AG20443 (cell line): ENCODE measurements around the gene TMEM255B.
A peak's percentile ranks its signal among the peaks of the same experiment; 100 is the strongest.

Source experiments
- DNase-seq: peaks from one replicate; pipeline ENCODE4 v3.0.0; 2012; ENCODE audit warnings: low spot score, mixed read lengths

Gene TMEM255B

DNA sequence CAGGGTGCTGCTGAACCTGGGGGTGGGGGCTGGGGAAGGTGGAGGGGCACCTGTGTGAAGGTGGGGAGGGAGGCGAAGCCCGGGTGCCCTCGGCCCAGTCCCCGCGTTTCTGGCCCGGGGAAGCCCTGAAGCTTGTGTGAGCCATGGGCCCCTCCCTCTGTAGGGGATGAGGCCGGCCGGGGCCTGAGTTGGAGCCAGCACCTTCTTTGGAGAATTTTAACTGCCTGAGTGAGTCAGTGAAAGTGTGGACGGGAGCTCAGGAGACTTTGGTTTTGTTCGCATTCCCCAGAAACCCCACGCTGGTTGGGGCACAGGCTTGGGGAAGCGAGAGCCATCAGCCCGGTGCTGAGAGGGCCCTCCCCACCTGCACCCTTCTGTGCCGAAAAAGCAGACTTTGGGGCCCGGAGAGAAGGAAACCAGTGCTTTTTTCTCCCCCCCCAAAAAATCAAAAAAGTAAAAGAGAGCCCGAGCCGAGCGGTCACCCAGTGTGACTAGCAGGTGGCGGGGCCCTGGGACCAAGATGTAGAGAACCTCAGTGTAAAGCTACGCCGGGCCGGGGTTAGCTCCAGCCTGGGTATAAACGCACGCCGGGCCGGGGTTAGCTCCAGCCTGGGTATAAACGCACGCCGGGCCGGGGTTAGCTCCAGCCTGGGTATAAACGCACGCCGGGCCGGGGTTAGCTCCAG is 45.1 kb downstream of the TMEM255B start:
- no peak for DNase-seq

DNA sequence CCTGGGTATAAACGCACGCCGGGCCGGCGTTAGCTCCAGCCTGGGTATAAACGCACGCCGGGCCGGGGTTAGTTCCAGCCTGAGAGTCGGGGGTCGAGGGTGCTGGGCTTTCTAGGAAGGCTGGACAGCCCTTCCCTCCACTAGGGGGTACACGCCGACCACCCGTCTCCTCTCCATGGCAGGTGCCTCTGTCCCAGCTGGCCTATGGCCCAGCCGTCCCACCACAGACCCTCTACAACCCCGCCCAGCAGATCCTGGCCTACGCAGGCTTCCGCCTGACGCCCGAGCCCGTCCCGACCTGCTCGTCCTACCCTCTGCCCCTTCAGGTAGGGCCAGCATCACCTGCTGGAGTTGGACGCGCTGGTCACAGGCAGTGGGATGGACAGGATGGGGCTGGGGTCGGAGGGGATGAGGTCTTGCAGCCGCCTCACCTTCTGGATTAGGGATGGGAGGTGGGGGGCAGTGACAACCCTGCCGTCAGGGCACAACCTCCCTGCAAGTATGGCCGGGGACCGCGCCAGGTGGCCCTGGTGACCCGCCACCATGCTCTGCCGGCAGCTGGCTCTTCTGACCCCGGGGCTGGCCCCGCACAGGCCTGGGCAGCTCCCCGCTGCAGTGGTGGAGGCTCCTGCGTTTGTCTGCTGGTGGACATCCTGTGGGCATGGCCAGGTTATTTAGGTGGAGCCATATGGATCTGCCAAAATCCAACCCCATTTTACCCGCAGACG is 45.8 kb downstream of the TMEM255B start:
- no peak for DNase-seq

DNA sequence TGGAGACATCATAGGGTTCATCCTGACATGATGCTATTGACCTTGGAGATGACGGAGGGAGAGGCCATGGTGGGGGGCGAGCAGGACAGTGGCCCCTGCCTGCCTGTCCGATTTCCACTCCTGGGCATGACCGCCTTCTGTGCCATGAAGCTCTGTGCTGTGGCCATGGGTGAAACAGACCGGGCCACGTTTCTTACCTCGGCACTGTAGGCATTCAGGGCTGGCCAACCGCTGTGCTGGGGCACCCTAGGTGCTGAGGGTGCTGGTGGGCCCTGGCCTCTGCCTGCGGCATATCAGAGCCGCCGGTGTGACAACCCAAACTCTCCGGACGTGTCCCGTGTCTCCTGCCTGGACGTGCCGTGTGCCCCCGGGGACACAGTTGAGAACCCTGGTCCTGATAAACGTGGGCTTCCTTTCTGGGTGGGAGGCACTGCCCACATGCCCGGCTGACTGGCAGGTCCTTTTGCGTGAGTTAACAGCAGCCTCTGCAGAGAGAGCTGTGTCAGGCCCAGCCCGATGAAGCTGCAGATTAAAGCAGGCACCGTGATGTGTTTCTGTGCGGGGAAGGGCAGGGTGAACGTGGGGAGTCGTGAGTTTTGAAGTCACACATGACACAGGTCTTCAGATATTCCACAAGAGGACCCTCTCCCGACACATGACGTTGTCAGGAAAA is 46.5 kb downstream of the TMEM255B start:
- no peak for DNase-seq

DNA sequence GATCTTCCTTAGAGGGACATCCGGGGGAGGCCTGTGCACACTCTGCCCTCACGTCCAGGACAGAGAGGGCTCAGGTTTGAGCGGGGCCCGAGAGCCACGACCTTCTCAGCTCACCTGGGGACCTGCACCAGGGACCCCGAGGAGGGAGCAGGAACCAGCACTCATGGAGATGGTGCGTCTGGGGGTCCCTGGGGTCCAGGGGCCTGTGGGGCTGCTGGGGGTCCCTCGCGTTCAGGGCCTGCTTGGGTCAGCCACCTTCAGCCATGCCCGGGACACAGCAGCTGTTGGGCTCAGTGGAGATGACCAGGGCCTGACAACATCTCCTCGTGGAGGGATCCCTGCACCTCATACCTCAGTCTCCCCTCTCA is 47.1 kb downstream of the TMEM255B start:
- no peak for DNase-seq

DNA sequence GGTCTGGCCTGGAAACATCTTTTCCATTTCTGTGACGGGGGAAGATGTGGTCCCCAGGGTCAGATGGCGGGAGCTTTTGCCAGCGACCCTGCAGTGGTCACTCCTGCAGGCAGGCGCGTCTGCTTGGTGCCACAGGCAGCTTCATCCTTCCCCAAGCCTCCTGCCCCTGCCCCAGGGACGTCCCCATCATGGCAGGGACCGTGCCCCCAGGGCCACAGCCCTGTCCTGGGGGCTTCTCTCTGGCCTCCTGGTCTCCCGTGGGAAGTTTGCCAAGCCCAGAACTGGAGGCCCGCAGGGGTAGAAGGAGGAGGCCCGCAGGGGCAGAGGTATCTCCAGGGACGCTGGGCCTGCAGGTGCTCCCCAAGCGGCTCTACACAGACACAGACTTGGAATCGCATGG is 47.5 kb downstream of the TMEM255B start:
- no peak for DNase-seq

DNA sequence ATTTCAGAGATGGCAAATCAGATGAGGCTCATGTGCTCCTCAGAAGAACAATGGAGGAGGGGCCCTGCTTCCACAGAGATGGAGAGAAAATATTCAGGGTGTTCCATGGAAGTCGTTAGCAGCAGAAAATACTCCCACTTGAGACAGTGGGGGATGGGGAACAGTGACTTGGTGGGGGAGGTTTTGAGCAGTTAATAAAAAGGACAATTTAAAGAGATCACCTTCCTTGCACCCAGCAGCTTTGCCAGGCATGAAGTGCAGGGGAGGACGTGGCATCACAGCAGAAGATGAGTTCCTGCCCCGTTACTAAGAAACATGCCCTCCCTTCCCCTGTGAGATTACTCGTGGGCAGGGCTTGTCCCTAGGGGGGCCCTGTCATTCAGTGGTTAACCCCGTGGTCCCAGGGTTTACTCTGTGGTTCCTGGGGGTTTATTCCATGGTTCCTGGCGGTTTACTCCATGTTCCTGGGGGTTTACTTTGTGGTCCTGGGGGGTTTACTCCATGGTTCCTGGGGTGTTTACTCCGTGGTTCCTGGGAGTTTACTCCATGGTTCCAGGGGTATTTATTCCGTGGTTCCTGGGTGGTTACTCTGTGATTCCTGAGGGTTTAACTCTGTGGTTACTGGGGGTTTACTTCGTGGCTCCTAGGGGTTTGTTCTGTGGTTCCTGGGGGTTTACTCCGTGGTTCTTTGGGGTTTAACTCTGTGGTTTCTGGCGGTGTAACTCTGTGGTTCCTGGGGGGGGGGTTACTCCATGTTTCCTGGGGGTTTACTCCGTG is 49.2 kb downstream of the TMEM255B start:
- DNase-seq = no peak

DNA sequence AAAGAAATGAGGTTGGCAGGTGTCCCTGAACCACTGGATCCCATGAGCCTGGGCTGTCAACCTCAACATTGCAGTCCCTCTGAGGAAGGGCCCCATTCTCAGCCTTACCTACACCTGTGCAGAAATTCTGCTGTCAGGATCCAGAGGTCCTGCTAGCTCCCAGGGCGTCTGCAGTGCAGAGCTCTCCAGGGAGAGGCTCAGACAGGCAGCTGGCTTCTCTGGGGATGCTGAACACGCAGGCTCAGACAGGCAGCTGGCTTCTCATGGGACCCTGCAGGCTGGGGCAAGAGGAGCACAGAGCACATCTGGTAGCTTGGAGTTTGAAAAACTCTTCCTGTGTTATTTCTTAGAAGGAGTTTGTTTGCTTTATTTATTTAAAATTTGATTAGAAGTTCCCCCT is 50.9 kb downstream of the TMEM255B start:
- DNase-seq = no peak

DNA sequence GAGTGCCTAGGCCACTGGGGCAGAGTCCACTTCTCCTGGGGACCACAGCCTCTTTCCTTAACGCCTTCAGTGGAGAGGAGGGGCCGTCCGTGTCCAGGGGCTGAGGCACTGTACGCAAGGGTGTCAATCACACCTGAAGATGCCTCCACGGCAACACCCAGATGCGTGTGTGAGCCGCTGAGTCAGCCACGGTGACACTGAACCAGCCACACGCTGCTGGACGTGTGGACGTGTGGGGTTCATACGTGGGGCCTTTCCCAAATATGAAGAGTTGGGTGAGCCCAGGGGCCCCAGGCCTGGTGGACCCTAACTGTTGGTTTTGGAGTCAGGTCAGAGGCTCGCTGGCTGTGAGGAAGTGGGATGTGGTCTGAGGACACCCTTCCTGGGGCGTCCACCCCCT is 51.6 kb downstream of the TMEM255B start:
- DNase-seq = no peak

DNA sequence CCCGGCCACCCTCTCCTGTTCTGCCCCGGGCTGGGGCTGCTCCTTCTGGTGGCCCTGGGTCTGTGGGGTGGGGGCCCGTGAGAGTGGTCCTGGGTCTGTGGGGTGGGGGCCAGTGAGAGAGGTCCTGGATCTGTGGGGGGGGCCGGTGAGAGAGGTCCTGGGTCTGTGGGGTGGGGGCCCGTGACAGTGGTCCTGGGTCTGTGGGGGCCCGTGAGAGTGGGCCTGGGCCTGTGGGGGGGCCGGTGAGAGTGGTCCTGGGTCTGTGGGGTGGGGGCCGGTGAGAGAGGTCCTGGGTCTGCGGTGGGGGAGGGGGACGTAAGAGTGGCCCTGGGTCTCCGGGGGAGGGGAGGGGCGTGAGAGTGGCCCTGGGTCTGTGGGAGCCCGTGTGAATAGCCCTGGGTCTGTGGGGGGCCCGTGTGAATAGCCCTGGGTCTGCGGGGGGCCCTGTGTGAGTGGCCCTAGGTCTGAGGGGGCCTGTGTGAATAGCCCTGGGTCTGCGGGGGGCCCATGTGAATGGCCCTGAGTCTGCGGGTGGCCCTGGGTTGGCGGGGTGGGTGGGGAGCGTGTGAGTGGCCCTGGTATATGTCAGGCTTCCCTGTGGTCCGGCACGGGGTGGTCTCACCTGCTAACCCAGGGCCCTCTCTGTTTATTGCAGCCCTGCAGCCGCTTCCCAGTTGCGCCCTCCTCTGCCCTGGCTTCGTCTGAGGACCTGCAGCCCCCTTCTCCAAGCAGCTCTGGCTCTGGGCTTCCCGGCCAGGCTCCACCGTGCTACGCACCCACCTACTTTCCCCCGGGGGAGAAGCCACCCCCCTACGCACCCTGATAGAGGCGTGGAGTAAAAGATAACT is 52.3 kb downstream of the TMEM255B start:
- no peak for DNase-seq

DNA sequence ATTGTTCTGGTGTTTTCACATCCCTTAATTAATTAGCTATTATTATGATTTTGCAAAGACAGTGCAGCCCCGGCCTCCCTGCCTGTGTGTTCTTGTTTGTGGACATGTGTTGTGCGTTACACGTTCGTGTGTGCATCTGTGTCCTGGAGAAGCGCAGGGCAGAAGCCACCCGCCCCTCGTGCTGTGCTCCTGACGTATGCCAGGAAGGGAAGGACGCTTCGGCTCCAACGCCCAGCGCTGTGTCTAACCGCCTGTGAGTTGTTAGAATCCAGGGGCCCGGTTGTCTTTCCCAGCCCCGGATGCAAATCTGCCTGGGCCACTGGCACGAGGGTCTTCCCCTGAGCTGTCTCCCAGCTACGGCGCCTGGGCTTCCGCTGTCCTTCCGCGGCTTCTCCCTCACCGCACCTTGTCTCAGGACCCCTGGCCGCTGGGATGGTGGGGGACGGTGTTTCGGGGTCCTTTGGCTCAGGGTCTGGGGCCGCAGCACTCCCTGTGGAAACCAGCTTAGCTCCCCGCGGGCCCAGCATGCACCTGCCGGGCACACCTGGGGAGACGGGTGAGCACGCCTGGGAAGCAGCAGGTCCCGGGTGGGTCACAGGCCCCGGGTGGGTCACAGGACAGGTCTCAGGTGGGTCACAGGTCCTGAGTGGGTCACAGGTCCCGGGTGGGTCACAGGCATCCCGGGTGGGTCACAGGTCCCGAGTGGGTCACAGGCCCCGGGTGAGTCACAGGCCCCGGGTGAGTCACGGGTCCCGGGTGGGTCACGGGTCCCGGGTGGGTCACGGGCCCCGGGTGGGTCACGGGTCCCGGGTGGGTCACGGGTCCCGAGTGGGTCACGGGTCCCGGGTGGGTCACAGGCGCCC is 53.4 kb downstream of the TMEM255B start:
- DNase-seq = no peak

DNA sequence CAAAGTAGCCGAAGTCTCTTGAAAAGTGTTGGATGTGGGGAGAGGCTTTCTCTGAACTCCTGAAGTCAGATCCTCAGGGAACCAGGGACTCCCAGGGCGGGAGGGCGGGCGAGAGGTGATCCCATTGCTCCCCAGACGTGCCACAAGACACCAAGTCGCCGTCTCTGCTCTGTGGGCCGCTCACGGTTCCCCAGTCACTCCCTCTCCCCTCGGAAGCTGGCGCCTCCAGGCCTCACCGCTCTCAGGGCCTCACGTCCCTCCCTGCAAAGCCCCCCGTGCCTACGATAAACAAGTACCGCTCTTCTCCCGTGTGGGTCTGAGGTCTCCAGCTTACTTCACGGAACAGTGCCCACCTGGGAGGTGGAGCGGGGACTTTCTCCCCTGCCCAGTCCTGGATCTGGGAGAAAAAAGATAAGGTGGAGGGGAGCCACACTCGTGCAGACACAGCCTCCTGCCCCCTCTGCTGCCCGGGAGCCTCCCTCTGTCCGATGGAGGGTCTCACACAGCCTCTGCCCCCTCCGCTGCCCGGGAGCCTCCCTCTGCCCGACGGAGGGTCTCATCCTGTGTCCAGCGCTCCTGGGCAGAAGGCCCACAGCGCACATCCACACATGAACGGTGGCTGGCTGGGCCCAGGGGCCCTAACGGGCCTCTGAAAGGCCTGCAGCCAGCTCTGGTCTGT is 54.2 kb downstream of the TMEM255B start:
- no peak for DNase-seq

DNA sequence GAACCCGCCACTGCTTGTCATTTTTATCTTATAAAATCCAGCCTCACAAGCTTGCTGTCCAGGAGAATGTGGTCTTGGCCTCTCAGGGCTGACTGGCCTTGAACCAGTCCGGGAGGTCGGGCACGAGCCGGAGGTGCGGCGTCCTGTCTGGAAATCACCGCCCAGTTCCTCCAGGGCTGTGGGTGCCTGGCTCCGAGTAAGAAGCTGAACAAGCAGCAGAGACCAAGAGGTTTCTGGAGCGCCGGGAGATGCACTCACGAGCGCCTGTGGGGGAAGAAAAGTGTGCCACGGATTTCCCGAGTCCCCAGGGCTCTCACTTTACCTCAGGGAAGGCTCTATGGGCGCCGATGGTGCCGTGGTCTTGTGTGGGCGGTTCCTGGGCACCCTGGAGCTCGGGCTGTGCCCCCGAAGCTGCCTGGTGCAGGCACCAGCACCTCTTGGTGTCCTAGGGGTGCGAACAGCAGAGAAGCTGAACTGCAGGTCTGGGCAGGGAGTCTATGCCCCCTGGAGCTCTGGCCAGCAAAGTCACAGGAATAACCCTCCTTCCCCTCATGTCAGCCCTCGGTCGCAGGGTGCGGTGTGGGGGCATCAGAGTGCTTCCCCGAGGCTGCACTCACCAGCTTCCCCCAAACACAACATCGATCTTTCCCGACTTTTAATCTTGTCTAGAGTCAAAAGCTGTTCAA is 54.9 kb downstream of the TMEM255B start:
- no peak for DNase-seq

DNA sequence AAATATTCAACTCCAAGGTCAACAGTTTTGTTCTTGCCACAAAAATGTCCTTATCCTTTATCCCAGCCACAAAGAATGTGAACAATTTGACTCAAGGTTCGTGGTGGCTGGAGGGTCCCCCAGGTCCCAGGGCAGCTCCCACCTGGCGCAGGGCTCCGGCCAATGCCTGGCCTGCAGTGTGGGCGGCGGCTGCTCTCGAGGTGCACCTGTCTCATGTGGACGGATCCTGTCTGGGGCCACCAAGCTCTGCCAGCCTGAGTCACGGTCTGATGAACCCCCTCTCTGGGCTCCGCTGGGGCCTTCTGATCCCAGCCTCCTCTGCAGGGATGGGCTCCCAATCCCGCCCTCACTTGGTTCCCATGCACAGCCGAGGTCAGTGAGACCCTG is 55.4 kb downstream of the TMEM255B start:
- peak; percentile 60 for DNase-seq

DNA sequence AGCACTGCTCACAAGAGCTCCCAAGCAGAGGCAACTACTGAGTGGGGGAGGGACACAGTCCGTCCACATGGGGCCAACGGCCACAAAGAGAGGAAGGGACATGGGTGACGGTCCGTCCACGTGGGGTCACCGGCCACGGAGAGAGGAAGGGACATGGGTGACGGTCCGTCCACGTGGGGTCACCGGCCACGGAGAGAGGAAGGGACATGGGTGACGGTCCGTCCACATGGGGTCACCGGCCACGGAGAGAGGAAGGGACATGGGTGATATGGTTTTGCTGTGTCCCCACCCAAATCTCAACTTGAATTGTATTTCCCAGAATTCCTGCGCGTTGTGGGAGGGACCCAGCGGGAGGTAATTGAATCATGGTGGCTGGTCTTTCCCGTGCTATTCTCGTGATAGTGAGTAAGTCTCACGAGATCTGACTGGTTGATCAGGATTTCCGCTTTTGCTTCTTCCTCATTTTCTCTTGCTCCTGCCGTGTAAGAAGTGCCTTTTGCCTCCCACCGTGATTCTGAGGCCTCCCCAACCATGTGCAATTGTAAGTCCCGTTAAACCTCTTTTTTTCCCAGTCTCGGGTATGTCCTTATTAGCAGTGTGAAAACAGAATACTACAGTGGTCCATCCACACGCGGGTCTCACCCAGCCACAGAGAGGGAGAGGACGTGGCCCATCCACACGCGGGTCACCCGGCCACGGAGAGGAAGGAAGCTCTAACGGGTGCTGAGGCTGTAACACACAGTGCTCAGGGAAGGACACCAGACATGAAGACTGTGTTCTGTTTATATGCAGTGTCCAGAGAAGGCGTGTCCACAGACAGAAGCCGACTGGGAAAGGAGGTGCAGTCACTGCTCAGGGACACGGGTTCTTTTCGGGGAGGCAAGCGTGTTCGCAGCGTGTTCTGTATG is 56.4 kb downstream of the TMEM255B start:
- DNase-seq = no peak

DNA sequence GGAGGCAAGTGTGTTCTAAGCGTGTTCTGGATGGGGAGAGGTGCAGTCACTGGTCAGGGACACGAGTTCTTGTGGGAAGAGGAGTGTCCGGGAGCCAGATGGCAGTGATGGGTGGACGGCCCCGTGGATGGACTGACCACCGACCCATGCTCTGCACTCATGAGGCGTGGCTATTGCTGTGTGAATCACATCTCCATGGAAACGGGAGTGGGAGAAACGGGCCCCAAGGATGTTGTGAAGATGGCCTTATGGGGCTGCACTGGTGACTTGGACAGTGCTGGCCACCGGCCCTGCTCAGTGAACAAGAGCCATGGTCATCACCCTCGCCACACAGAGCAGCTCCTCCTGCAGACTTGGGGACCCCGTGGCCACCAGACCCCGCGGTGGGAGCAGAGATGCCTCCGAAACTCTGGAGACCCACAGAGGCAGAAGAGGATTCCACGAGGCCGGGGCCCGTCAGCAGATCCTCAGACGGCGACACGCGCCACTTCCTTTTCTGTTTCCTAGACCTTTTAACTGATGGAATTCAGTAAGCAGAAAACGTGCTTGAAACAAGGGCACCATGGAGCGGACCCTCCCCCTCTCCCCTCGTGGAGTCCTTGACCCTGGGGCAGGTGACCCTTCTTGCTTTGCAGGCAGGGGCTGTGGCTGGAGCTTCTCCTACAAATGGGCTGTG is 57.4 kb downstream of the TMEM255B start:
- DNase-seq = peak; percentile 35

DNA sequence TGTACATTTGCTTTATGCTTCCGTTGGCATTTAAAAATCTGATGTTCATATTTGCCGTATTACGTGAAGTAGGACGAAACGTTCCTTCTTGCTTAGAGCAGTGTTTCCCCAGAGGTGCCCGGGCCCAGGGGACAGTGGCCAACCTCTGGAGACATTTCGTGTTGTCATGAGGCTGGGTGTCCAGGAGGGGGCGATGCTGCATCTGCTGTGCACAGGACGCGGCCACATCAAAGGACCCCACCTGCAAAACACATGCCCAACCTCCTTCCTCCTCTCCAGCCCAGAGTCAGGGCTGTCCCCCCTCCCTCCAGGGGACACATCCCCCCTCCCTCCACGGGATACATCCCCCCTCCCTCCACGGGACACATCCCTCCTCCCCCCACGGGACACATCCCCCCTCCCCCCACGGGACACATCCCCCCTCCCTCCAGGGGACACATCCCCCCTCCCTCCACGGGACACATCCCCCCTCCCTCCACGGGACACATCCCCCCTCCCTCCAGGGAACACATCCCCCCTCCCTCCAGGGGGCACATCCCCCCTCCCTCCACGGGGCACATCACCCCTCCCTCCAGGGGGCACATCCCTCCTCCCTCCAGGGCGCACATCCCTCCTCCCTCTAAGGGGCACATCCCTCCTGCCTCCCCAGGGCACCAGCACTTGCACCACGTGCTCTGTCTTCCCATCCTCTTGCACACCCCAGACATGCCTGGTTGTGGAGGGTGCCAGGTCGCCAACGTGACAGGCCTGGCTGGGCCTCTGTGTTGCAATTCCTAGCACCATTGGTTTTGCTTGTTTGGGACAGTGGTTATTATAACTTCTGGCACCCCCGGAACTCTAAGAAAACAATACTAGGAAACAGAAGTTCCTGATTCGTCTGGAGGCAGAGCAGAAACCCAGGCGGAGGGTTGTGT is 58.2 kb downstream of the TMEM255B start:
- peak; percentile 85 for DNase-seq
